HG03095 (cell line): Measurements from ENCODE around the gene ZNF185.

ENCODE experiments used
- ATAC-seq: cut with Tn5 transposase; IDR thresholded peaks from one replicate; pipeline ENCODE4 v1.9.1; 2021; ENCODE audit warnings: moderate library complexity; ENCODE audit not compliant: unreplicated experiment

Gene ZNF185

DNA sequence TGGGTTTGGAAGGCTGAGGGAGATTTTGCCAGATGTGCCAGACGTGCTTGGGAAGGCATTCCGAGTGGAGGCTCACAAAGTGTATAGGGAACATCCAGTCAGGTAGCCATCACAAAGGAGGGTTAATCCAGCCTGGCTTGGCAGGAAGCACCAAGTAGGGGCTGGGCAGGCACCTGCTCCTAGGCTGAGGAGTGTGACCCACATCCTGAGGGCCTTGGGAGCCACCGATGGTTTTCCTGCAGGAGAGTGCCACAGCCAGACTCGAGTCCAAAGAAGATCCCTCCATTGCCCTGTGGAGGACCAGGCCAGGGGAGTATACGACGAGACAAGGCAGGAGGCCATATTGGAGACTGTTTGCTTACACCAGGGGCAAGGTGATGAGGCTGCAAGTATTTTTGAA, 48.8 kb downstream of the ZNF185 start:
- ATAC-seq: no peak
